Kidney epithelial cell (primary cell): Measurements from ENCODE around the gene PTPN11. TPM values are rescaled to one million over a fixed set of nuclear protein-coding genes. Genes with fewer than 3 reads are reported as not detected.
"Not testable (repeated sequence)": the region's sequence is repeated elsewhere in the genome, so short reads cannot be mapped to it uniquely, and the experiment has no call there.

Experiments used
- DNase-seq: peaks from one replicate; pipeline ENCODE4 v3.0.0-alpha.2; 2010; ENCODE audit warnings: low read depth
- H3K27me3 ChIP-seq: 2 replicates; pipeline ENCODE4 v1.6.0; 2011; ENCODE audit warnings: low read length; ENCODE audit not compliant: control insufficient read depth, insufficient read depth
- H3K36me3 ChIP-seq: 2 replicates; pipeline ENCODE4 v1.5.1; 2011; ENCODE audit warnings: low read length; ENCODE audit not compliant: control insufficient read depth, insufficient read depth
- H3K4me3 ChIP-seq: 2 replicates; pipeline ENCODE4 v1.5.1; 2011; ENCODE audit warnings: low read depth, mild to moderate bottlenecking, control low read depth, low read length
- total RNA-seq: library from RNA; depleted of rRNA; stranded (reverse); fragments of >200 nt; gene quantifications from 2 replicates; pipeline ENCODE4 v1.2.3, GENCODE V29; 2015
- TF ChIP-seq, protein P1 (sequence below): IDR thresholded peaks from 2 replicates; pipeline ENCODE4 v1.5.1; 2011; ENCODE audit warnings: mild to moderate bottlenecking, moderate library complexity, low read length, control low read depth, inconsistent platforms; ENCODE audit not compliant: insufficient read depth, poor library complexity, severe bottlenecking

PTPN11 gene
- total RNA-seq, 1 donor from 2014 or later: 91.1 TPM

DNA sequence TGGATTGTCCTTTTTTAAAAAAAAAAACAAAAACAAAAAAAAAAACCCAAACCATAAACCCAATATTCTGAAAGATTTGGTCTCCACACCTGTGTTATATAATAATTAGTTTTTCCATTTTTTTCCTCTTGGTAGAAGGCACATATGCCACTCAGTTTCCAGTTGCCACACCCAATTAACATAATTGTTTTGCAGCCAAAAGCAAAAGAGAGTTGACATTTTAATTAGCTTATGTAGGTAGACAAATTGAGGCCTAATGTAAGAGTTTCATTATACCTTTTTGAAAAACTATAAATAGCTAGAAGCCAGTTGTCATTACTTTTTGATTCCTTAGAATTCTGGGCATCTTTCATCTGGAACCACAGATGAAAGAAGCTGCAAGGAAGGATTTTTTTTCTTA is 21.0 kb downstream of the PTPN11 start:
- TF ChIP-seq, protein P1, sequence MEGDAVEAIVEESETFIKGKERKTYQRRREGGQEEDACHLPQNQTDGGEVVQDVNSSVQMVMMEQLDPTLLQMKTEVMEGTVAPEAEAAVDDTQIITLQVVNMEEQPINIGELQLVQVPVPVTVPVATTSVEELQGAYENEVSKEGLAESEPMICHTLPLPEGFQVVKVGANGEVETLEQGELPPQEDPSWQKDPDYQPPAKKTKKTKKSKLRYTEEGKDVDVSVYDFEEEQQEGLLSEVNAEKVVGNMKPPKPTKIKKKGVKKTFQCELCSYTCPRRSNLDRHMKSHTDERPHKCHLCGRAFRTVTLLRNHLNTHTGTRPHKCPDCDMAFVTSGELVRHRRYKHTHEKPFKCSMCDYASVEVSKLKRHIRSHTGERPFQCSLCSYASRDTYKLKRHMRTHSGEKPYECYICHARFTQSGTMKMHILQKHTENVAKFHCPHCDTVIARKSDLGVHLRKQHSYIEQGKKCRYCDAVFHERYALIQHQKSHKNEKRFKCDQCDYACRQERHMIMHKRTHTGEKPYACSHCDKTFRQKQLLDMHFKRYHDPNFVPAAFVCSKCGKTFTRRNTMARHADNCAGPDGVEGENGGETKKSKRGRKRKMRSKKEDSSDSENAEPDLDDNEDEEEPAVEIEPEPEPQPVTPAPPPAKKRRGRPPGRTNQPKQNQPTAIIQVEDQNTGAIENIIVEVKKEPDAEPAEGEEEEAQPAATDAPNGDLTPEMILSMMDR: no peak
- H3K36me3 ChIP-seq: no peaks in the 10 kb centered on the region

DNA sequence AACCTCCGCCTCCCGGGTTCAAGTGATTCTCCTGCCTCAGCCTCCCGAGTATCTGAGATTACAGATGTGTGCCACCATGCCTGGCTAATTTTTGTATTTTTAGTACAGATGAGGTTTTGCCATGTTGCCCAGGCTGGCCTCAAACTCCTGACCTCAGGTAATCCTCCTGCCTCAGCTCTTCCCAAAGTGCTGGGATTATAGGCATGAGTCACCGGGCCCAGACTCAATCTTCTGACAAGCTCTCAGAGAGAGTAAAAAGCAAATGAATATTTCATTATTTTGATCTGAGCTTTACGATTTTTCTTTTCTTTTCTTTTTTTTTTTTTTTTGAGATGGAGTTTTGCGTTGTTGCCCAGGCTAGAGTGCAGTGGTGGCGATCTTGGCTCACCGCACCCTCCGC is 21.9 kb downstream of the PTPN11 start:
- not testable (repeated sequence) for H3K36me3 ChIP-seq, H3K27me3 ChIP-seq, DNase-seq, H3K4me3 ChIP-seq

More for the DNA sequence above, 21.0 kb downstream of the PTPN11 start:
- DNase-seq: no peak
- H3K4me3 ChIP-seq: no peak overlapping the region
- H3K27me3 ChIP-seq: no peaks in the 10 kb centered on the region

DNA sequence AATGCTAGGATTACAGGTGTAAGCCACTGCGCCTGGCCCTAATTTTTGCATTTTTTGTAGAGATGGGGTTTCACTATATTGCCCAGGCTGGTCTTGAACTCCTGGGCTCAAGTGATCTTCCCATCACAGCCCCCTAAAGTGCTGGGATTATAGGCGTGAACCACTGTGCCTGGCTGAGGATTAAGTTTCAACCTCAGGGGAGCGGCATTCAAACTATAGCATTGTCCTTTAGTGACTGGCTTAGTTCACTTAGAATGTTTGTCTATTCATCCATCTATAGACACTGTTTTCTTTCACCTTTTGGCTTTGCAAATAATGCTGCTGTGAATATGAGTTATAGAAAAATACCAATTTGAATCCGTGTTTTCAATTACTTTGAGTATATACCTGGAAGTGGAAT is 25.2 kb downstream of the PTPN11 start:
- TF ChIP-seq, protein P1: no peak
- no peak for DNase-seq
- Histone ChIP-seq H3K36me3 (no peaks in the 10 kb centered on the region), H3K27me3 (no peaks in the 10 kb centered on the region), H3K4me3 (no peak overlapping the region)

DNA sequence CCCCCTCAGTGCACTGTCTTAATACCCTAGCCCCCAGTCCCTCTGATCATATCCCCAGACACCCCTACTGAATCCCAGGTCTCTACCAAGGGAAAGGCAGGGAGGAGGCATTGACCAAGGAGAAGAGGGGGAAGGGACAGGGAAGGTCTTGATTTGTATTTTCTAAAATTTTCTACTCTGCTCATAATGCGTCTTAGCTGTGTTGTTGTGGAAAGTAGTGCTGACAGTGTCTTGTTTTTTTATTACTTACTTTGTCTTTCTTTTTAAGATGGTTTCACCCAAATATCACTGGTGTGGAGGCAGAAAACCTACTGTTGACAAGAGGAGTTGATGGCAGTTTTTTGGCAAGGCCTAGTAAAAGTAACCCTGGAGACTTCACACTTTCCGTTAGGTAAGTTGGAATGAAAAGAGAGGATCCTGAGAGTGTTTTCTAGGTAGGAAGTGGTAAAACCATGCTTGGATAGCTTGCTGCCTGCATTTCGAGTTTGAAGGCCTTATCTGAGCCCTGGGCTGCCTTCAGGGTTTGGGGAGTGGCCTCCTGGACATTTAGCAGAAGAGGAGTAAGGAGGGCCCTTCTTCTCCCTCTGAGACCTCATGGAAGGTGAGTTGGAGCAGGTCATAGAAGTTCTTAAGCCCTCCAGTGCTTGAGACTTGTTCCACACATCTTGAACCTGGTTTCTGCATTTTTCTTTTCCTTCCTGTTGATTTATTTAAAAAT is 27.4 kb downstream of the PTPN11 start:
- Histone ChIP-seq H3K27me3 (no peaks in the 10 kb centered on the region), H3K36me3 (no peaks in the 10 kb centered on the region), H3K4me3 (no peak overlapping the region)
- no peak for DNase-seq
- TF ChIP-seq, protein P1: no peak

DNA sequence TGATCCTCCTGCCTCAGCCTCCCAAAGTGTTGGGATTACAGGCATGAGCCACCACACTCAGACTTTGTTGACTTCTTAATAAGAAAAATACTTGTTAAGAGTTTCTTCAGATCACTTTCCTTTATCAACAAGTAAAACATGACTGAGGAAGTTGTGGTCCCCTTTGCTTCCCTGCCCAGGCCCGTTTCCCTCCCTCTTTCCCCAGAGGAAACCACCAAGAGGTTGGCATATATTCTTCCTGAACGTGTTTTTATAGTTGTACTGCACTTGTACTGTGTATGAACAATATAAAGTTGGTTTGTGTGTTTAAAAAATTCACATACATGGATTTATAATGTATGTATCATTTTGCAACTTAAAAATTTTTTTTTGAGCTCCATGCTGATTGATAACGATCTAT is 28.4 kb downstream of the PTPN11 start:
- DNase-seq: no peak
- TF ChIP-seq, protein P1: no peak
- no peaks in the 10 kb centered on the region for H3K36me3 ChIP-seq
- H3K27me3 ChIP-seq: no peaks in the 10 kb centered on the region
- no peak overlapping the region for H3K4me3 ChIP-seq

DNA sequence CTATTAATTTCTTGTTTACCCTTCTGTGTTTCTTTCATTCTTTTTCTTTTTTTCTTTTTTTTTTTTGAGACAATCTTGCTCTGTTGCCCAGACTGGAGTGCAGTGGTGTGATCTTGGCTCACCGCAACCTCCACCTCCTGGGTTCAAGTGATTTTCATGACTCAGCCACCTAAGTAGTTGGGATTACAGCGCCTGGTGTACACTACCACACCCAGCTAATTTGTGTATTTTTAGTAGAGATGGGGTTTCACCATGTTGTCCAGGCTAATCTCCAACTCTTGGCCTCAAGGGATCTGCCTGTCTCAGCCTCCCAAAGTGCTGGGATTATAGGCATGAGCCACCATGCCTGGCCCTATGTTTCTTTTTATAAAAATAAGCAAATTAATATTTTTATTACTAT is 29.4 kb downstream of the PTPN11 start:
- H3K36me3 ChIP-seq, H3K27me3 ChIP-seq, H3K4me3 ChIP-seq, DNase-seq: not testable (repeated sequence)

DNA sequence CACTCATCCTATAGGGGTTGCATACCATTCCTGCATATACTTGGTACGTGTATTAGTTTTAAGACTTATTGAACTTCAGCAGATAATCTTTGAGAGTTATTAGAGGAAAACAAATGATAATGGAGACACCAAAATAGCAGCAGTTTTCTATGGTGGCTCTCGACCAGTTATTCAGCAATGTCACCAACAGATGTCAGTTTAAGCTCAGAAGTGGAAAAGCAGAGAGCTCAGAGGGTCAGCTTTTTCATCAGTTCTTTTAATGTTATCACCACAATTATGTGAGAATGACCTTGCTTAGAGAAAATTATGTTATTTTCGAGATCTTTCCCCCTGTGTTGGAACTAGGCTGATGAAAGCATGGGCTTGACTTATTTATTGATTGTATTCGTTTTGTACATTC is 32.0 kb downstream of the PTPN11 start:
- Histone ChIP-seq H3K36me3 (no peaks in the 10 kb centered on the region), H3K27me3 (no peaks in the 10 kb centered on the region), H3K4me3 (no peak overlapping the region)
- TF ChIP-seq, protein P1: no peak
- DNase-seq: no peak
